Measurements from ENCODE around the gene SH3BP1.

The SH3BP1 gene

GRCh38 chr22:37638391-37639069, 939 bp upstream of the SH3BP1 start:
- peak overlapping the region; percentile 94 for H3K4me3 ChIP-seq (ENCODE audit: low read length)
- peak overlapping the region; percentile 90 for H3K4me2 ChIP-seq (ENCODE audit: low read length)
- no peaks in the 10 kb centered on the region for H3K27me3 ChIP-seq (ENCODE audit: low read depth, low read length)
- H4K20me1 ChIP-seq (ENCODE audit: insufficient read depth, low read length): peaks cover 2% of the 10 kb centered on the region; the same call in 1 of the 2 replicates
- H3K9me3 ChIP-seq (ENCODE audit: insufficient read depth, low read length): no peaks in the 10 kb centered on the region
- no peak for TF ChIP-seq EZH2phosphoT487 (IDR thresholded peaks at IDR 0.05; ENCODE audit: low read depth)
- TF ChIP-seq CTCF (IDR thresholded peaks at IDR 0.05; ENCODE audit: low read depth, low read length): no peak
- H3K4me1 ChIP-seq (ENCODE audit: low read length): peaks cover 68% of the 10 kb centered on the region
- peaks cover 16% of the 10 kb centered on the region for H3K36me3 ChIP-seq (replicated peaks; ENCODE audit: low read depth, low read length)
- no peak overlapping the region for H2AFZ ChIP-seq (ENCODE audit: low read depth, low read length)
- peaks cover 33% of the 10 kb centered on the region for H3K79me2 ChIP-seq (ENCODE audit: low read length)
- H3K27ac ChIP-seq (ENCODE audit: low read length): peak overlapping the region; percentile 9; the same call in 1 of the 2 replicates
- H3K9ac ChIP-seq (ENCODE audit: low read length): peak overlapping the region; percentile 99

GRCh38 chr22:37639771-37640590, 512 bp downstream of the SH3BP1 start:
- Histone ChIP-seq H2AFZ (ENCODE audit: low read depth, low read length) (no peak overlapping the region), H4K20me1 (ENCODE audit: insufficient read depth, low read length) (peaks cover 4% of the 10 kb centered on the region; the same call in 1 of the 2 replicates), H3K4me3 (ENCODE audit: low read length) (peak overlapping the region; percentile 94), H3K9me3 (ENCODE audit: insufficient read depth, low read length) (no peaks in the 10 kb centered on the region), H3K4me2 (ENCODE audit: low read length) (peak overlapping the region; percentile 90), H3K36me3 (replicated peaks; ENCODE audit: low read depth, low read length) (peaks cover 29% of the 10 kb centered on the region), H3K9ac (ENCODE audit: low read length) (peak overlapping the region; percentile 99), H3K27ac (ENCODE audit: low read length) (peak overlapping the region; percentile 80), H3K4me1 (ENCODE audit: low read length) (peaks cover 55% of the 10 kb centered on the region), H3K79me2 (ENCODE audit: low read length) (peaks cover 36% of the 10 kb centered on the region), H3K27me3 (ENCODE audit: low read depth, low read length) (no peaks in the 10 kb centered on the region)
- TF ChIP-seq CTCF (IDR thresholded peaks at IDR 0.05; ENCODE audit: low read depth, low read length) (no peak), EZH2phosphoT487 (IDR thresholded peaks at IDR 0.05; ENCODE audit: low read depth) (no peak)

- H3K4me3 ChIP-seq (ENCODE audit: low read length): peak overlapping the region; percentile 94
- H3K9me3 ChIP-seq (ENCODE audit: insufficient read depth, low read length): no peaks in the 10 kb centered on the region
- H3K4me2 ChIP-seq (ENCODE audit: low read length): peak overlapping the region; percentile 90
- peak overlapping the region; percentile 80 for H3K27ac ChIP-seq (ENCODE audit: low read length)
- peaks cover 4% of the 10 kb centered on the region; the same call in 1 of the 2 replicates for H4K20me1 ChIP-seq (ENCODE audit: insufficient read depth, low read length)
- peaks cover 46% of the 10 kb centered on the region for H3K4me1 ChIP-seq (ENCODE audit: low read length)
- H3K79me2 ChIP-seq (ENCODE audit: low read length): peaks cover 36% of the 10 kb centered on the region
- no peaks in the 10 kb centered on the region for H3K27me3 ChIP-seq (ENCODE audit: low read depth, low read length)
- H2AFZ ChIP-seq (ENCODE audit: low read depth, low read length): no peak overlapping the region
- H3K9ac ChIP-seq (ENCODE audit: low read length): peak overlapping the region; percentile 99
- peaks cover 35% of the 10 kb centered on the region for H3K36me3 ChIP-seq (replicated peaks; ENCODE audit: low read depth, low read length)
- no peak for TF ChIP-seq EZH2phosphoT487 (IDR thresholded peaks at IDR 0.05; ENCODE audit: low read depth)
- peak; percentile 12; the same call in 1 of the 2 replicates for TF ChIP-seq CTCF (IDR thresholded peaks at IDR 0.05; ENCODE audit: low read depth, low read length)
Observed at GRCh38 chr22:37640591-37641560, 1.4 kb downstream of the SH3BP1 start.
